ENCODE measurements around the gene HCAR1. TPM values are rescaled to one million over a fixed set of nuclear protein-coding genes. Genes with fewer than 3 reads are reported as not detected.

The HCAR1 gene
- total RNA-seq, 1 donor from 2014 or later: 0.13 TPM

Other genes with a start within 250 kb of the HCAR1 start
- gene ZCCHC8, start 229.9 kb downstream of the HCAR1 start, total RNA-seq: 10.1 and 12.8 TPM in 2 replicates
- 19.0 and 22.6 TPM in 2 replicates for gene RSRC2, start 203.9 kb downstream of the HCAR1 start, total RNA-seq
- 16.6 and 21.7 TPM in 2 replicates for gene KNTC1, start 203.6 kb downstream of the HCAR1 start, total RNA-seq
- gene HCAR2, start 27.5 kb downstream of the HCAR1 start, total RNA-seq: not detected in 2 replicates
- gene HCAR3, start 14.0 kb downstream of the HCAR1 start, total RNA-seq: not detected in 2 replicates
- 23.8 and 30.7 TPM in 2 replicates for gene DENR, start 22.0 kb upstream of the HCAR1 start, total RNA-seq
- gene CCDC62, start 43.7 kb upstream of the HCAR1 start, total RNA-seq: 0.13 and 0.25 TPM in 2 replicates
- 39.7 and 47.2 TPM in 2 replicates for gene HIP1R, start 104.6 kb upstream of the HCAR1 start, total RNA-seq
- gene VPS37B, start 165.3 kb upstream of the HCAR1 start, total RNA-seq: 10.5 and 16.6 TPM in 2 replicates
- gene ABCB9, start 235.6 kb upstream of the HCAR1 start, total RNA-seq: 4.5 and 5.2 TPM in 2 replicates
- 7.6 and 9.1 TPM in 2 replicates for gene OGFOD2, start 244.4 kb upstream of the HCAR1 start, total RNA-seq
- 133 and 149 TPM in 2 replicates for gene ARL6IP4, start 249.8 kb upstream of the HCAR1 start, total RNA-seq

All from dermis microvascular lymphatic vessel endothelial cell (primary cell).